ENCODE results near the gene TTC29.

DNA sequence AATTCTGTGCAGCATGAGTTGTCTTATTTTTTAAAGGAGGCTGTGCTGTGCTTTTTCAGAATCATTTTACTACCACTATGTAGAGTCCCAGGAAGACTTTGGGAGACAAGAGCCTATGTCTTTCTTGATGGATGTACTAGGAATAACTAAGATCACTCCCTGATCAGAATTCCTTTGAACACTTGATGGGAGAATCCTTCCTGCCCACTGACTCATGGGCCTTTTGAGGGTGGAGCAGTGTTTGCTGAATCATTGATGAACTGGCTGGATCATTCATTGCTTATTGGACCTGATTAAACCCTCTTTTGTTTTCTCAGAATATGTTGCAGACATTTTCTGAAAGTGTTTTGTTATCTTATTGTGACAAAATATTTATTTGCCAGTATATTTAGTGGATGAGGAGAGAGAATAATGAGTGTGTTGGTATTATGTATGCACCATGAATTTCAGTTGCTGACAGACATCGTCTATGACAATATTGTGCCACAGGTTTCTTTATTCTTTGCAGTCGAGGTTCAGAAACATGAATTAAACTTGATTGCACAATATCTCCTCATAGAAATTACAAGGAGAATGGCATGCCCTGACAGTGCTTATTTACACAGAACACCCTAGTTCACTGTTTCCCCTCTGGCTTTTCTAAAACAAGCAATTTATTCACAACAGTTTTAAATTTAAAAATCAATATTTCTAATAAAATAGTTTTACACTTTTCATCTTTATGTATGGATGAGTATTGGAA is 270.7 kb downstream of the TTC29 start:
- TF ChIP-seq, protein P1, sequence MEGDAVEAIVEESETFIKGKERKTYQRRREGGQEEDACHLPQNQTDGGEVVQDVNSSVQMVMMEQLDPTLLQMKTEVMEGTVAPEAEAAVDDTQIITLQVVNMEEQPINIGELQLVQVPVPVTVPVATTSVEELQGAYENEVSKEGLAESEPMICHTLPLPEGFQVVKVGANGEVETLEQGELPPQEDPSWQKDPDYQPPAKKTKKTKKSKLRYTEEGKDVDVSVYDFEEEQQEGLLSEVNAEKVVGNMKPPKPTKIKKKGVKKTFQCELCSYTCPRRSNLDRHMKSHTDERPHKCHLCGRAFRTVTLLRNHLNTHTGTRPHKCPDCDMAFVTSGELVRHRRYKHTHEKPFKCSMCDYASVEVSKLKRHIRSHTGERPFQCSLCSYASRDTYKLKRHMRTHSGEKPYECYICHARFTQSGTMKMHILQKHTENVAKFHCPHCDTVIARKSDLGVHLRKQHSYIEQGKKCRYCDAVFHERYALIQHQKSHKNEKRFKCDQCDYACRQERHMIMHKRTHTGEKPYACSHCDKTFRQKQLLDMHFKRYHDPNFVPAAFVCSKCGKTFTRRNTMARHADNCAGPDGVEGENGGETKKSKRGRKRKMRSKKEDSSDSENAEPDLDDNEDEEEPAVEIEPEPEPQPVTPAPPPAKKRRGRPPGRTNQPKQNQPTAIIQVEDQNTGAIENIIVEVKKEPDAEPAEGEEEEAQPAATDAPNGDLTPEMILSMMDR (IDR thresholded peaks at IDR 0.05; ENCODE audit: insufficient read depth, low read length, poor library complexity, severe bottlenecking), result no peak
- no peak for TF ChIP-seq EZH2phosphoT487 (conservative IDR thresholded peaks at IDR 0.05; ENCODE audit: low read length)
